GM18520 (cell line): ENCODE data around the gene SLC35G1.

Experiments used
- ATAC-seq: cut with Tn5 transposase; IDR thresholded peaks from one replicate; pipeline ENCODE4 v1.9.1; 2021; ENCODE audit not compliant: unreplicated experiment

The SLC35G1 gene

DNA sequence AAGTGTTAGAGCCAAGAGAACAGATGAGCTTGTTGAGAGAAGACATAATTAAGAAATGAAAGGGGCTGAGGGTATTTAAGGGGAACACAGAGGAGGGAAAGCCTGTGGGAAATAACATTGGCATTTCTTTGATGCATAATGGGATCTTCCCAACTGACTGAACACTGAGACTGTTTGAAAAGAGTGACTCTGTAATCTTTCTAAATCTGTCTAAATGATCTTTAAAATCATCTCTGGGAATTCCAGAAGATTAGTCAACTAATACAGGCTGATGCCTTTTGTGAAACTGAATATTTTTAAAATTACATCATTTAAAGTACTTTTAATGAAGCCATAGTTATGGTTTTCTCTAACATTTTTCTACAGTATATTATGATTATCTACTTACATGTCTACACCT lies 17.4 kb upstream of the SLC35G1 start:
- ATAC-seq: no peak

DNA sequence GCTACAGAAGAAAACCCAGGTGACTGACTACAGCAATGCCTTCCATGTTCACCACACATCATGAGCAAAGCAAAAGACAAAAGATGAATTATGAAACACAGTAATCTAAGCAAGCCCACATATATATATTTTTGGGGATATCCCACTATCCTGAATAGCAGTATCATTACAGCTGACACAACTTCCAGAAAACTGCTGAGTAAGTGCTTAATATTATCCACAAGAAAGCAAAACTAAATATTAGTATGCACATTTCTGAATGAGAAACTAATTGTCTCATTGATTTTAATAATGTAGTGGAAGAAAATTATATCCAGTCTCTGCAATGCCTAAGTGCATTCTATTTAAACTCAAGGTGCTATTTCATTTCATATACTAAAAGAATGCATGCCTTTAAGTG lies 14.5 kb upstream of the SLC35G1 start:
- ATAC-seq: no peak

DNA sequence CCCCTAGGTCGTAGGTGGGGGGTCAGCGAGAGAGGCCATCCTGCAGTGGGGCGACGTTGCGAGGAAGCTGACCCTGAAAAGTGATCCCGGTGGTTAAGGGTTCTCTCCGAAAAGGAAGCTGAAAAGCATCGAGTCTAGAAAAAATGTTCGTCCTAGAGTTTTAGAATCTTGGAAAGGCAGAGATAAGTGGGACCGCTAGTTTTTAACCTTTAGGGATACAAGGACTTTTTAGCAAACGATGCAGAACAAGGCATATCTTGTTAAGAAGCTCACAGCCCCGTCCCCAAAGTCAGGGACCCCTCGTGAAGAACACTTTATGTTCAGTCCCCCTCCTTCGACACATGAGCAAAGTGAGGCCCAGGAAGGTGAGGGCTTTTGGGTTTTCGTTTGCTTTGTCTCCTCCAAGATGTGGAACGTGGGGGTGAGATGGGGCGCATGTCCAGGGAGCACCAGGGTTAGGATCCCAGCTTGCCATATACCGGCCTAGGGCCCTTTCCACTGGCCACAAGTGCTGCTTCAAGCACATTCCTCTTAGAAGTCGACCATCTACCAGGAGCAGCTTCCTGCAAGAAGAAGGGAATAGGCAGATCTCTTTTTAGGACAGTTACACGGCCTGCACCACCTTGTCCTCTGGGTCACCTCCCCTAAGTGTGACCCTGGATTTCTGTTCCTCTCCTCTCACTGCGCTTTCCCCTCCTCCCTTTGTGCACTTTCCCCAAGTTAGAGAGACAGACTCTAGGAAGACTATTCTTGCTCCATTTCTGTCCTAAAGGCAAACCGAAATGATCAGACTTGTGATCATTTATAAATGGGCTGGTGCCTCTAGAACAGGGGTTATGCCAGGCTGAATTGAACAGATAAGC lies 969 bp downstream of the SLC35G1 start:
- no peak for ATAC-seq

- ATAC-seq: no peak
Observed at GRCh38 chr10:93897070-93897780, 3.4 kb downstream of the SLC35G1 start.

- ATAC-seq: no peak
Observed at GRCh38 chr10:93899109-93899508, 5.3 kb downstream of the SLC35G1 start.

DNA sequence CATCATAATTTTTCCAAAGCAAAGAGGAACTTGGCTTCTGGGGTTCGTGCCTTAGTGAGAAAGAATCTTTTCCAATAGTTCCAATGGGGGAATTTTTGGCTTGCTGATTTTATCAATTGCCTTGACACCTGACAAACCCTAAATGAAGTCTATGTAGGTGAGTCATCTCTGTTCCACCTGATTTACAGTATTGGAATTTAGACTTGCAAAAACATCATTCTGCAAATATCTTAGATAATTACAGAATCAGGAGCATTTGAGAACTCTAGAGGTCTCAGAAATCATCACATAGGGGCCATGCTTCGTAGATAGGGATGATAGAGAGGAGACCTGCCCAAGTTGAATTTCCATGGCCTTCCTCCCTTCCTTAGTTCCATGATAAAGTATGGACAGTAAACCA lies 9.3 kb downstream of the SLC35G1 start:
- no peak for ATAC-seq

DNA sequence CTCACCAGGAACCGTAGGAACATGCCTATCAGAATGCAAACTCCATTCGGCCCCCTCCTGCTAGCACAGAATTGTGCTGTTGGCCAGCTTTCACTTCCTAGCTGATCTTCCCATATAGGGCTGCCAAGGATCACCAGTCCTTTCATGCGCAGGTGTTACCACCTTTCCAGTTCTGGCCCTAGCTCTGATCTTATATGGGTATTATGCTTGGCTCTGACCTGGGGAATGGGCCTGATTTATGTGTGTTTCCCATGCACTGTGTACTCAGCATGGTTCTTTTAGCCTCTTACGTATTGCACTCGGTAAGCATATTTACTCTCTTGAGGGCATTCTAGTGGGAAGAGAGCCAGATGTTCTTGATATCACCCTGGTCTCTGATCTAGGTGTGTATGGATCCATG lies 11.1 kb downstream of the SLC35G1 start:
- ATAC-seq: no peak

DNA sequence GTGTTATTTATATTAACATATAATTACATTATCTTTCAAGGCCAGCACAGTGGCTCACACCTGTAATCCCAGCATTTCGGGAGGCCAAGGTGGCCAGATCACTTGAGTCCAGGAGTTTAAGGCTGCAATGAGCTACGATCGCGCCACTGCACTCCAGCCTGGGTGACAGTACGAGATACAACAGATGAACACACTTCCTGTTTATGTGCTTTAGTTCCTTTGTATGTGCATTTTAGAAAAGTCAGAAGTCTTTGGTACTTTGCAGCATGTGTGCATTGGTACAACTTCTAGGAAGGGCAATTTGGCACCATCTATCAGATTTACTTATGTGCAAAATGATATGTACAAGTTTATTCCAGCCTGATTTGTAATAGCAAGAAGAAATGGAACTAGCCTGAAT lies 13.3 kb downstream of the SLC35G1 start:
- ATAC-seq: no peak

- no peak for ATAC-seq
Observed at GRCh38 chr10:93911866-93912265, 18.1 kb downstream of the SLC35G1 start.

GRCh38 chr10:93912444-93912843 lies 18.7 kb downstream of the SLC35G1 start:
- ATAC-seq: no peak

DNA sequence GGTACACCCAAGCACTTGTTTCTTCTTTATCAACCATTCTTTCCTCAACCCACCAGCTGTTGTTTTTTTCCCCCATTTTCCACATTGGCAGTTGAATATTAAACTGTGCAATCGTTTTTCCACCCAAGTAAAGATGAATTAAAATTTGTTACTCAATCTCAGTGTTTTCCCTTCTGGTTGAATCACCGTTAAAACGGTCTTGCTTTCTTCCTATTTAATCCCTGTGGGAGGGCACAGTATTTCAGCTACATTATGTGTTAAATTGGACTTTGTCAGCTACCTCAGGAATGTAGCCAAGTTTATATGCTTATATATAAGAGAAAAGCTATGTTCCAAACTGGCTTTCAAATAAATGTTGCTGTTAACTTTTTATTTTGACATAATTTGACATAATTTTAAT lies 19.9 kb downstream of the SLC35G1 start:
- no peak for ATAC-seq

DNA sequence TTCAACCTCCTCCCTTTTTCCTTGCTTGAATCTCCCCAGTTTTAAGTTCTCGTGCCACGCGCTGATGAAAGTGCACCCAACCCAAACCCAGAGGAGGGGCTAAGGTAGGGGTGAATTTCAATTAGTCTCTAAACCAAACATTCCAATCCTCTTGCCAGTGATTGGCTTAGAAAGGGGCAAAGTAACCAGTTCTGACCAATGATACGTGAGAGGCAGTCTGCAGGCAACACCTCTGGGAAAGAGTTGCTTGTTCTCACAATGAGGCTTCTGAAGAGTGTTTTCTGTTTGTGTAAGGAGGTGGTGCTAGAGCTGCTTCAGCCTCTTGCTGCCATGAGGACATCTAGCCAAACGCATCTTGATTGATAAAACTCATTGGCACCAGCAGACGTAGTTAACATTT lies 21.8 kb downstream of the SLC35G1 start:
- ATAC-seq: no peak

GRCh38 chr10:93916257-93917063 lies 22.7 kb downstream of the SLC35G1 start:
- no peak for ATAC-seq

GRCh38 chr10:93917064-93917391 lies 23.2 kb downstream of the SLC35G1 start:
- no peak for ATAC-seq

DNA sequence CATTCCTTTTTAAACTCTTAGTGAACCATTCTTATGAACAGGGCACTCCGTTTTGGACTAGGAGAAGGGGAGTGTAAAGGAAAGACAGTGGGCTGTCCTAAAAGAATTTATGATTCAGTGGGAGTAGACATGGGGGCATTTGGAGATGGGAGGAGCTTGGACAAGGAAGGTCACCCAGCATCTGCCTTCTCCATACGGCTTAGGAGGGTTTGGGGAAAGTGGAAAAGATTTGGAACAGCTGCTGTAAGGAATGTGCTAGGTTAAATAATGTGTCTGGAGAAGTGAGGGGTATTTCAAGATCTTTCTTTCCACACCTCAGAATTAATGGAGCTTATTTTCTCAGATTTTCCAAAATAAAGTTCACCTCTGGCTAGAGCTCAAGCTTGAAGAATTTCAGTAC lies 24.0 kb downstream of the SLC35G1 start:
- no peak for ATAC-seq

- ATAC-seq: no peak
Observed at GRCh38 chr10:93921338-93921737, 27.6 kb downstream of the SLC35G1 start.

GRCh38 chr10:93926613-93927012 lies 32.8 kb downstream of the SLC35G1 start:
- no peak for ATAC-seq

DNA sequence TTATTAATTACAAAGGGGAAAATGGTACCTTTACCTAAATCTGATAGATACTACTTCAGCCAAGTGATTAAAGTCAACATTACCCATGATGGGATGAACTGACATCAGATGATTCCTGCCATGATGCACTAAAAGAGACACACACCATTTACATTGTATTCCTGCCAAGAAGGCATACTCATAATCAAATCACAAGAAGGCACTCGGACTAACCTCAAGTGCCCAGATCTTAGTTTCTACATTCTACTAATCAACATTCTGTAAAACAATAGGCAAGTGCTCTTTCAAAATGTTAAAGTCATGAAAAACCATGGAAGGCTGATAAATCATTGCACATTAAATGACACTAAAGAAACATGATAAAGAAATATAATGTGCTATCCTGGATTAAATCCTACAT lies 44.4 kb downstream of the SLC35G1 start:
- ATAC-seq: no peak

- ATAC-seq: no peak
Observed at GRCh38 chr10:93940881-93941280, 47.1 kb downstream of the SLC35G1 start.

DNA sequence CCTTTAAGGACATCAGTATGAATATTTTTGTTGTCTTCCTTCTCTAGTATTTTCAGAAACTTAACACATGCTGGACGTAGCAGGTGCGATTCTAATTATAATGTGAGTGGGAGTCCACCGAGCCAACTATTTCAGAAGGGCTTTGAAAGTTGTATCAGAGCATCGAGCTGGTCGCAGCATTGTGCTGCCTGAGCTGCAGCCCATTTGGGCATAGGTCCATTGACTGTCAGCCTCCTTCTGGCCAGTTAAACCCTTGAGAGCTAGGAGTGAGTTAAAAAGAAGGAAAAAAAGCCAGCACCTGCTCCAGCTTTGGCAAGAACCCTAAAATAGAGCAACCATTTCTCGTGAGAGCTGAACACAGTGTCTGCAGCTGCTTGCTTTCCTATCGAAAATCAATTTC lies 47.8 kb downstream of the SLC35G1 start:
- no peak for ATAC-seq

DNA sequence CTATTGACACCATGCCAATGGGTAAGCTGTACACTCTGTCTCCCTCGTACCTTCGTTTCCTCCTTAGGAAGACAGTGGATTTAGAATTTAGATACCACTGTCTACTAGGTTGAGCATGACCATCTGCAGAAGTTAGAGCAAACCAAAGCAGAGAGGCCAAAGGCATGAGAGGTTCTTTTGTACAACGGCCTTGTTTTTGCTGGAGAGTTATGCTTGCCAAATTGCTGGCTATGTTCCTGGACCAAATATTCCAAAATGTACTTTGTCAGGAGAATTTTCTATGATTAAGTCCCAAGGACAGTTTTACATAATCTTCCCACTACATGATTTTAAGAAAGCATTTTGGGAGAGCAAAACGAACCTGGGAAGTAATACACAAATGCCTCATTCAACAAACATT lies 52.0 kb downstream of the SLC35G1 start:
- ATAC-seq: no peak

GRCh38 chr10:93947055-93947454 lies 53.3 kb downstream of the SLC35G1 start:
- ATAC-seq: no peak
